ENCODE results near the gene CD7.

Gene CD7

GRCh38 chr17:82297714-82298537 lies 19.5 kb downstream of the CD7 start:
- DNase-seq (ENCODE audit: insufficient read length) (peak; percentile 89), FAIRE-seq (peak; percentile 88)
- TF ChIP-seq POLR2A (IDR thresholded peaks at IDR 0.05; ENCODE audit: low read depth, low read length) (peak; percentile 76; the same call in 1 of the 2 replicates), TAF1 (IDR thresholded peaks at IDR 0.05; ENCODE audit: borderline replicate concordance, low read depth, low read length) (no peak), POLR2AphosphoS5 (IDR thresholded peaks at IDR 0.05; ENCODE audit: low read depth, low read length) (peak; percentile 69)

DNA sequence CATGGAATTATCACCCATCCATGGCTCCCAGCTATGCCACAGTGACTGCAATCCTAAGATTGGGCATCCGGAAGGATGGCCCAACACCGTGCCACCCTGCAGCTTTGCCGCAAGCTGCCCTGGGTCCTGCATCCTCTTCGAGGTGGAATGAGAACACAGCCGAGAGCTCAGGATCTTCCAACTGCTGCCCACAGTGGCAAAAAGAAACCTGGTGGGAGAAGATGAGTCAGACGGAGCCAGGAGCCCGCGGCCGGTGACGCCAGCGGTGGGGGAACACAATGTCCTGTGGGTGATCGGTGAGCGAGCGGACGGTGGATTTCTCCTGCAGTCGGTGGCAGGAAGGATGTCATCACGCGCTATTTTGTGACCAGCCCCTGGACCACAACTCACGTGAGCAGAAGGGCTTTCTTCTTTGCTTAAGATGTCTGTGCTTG lies 20.1 kb downstream of the CD7 start:
- FAIRE-seq (peak; percentile 81), DNase-seq (ENCODE audit: insufficient read length) (no peak)
- no peak for TF ChIP-seq POLR2A (IDR thresholded peaks at IDR 0.05; ENCODE audit: low read depth, low read length)
- no peak for TF ChIP-seq TAF1 (IDR thresholded peaks at IDR 0.05; ENCODE audit: borderline replicate concordance, low read depth, low read length)
- TF ChIP-seq POLR2AphosphoS5 (IDR thresholded peaks at IDR 0.05; ENCODE audit: low read depth, low read length) = no peak

DNA sequence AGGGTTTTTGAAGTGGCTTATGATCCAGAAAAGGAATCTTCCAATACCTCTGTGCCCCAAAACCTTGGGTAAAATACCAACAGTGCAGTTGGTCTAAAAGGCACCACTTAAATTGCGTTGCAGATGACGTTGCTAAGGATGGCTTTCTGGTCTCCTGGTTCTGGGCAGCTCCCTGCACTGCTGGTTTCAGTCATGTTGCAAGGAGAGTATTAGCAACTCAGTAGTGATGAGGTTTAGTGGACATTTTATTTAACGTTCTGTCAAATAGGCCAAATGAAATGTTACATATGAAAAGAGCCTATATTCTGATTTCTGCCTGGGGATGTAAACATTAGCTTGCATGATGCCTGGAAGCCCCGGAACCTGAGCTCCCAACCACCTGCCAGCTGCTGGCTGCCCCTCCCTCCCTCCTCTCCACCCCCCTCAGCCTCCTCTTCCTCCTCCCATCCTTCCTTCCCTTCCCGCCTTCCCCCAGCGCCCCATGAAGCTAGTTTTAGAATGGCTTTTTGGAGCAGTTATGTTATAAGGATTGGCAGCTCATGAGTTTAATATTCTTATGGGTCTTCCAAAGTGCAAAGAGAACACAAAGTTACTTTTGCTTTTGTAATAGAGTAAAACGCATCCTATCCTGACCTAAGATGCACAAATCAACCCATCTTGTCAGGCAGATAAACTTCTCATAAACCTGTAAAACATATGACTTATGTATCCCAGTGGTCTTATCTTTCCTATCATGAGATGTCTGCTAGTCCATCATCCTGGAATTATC lies 20.7 kb downstream of the CD7 start:
- FAIRE-seq = no peak
- TF ChIP-seq POLR2AphosphoS5 (IDR thresholded peaks at IDR 0.05; ENCODE audit: low read depth, low read length) = no peak
- no peak for DNase-seq (ENCODE audit: insufficient read length)

DNA sequence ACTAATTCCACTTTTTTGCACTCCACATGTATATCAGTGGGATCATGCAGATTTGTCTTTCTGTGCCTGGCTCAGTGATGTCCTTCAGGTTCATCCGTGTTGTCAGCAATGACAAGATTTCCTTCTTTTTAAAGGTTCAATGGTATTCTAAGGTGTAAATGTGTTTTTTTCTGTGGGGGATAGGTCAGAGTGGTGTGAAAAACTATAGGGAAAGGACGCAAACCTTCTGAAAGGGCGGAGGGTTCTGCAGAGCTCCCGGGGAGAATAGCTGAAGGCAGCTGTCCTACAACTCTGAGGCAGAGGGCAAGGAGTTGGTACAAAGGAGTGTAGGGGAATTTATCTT lies 22.0 kb downstream of the CD7 start:
- DNase-seq (ENCODE audit: insufficient read length) (no peak), FAIRE-seq (no peak)
- TF ChIP-seq POLR2A (IDR thresholded peaks at IDR 0.05; ENCODE audit: low read depth, low read length) = no peak
- TF ChIP-seq TAF1 (IDR thresholded peaks at IDR 0.05; ENCODE audit: borderline replicate concordance, low read depth, low read length) = no peak

DNA sequence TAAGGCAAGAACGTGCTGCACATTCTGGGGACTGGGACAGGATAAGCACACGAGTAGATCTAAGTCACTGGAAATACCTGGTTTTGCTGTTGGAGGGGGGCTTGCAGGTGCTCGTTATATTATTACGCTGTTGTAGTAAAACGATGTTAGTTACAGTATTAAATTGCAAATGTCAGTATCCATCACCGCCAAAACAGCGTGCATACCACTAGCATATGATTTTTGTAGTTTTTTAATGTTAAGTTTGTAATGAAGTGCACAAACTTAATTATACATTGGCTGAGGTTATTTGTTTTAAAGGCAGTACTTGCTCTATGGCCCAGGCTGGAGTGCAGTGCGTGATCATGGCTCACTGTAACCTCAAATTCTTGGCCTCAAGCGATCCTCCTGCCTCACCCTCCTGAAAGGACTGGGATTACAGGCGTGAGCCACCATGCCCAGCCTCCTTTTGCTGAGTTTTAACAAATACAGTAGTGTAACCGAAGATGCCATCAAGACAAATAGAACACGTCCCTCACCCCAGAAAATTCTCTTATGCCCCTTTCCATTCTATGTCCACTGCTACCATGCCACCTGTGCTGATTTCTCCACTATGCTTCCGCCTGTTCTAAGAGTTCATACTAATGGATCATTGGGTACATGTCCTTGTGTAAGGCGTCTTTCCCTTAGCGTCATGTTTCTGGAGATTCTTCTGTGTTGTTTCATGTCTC lies 23.2 kb downstream of the CD7 start:
- DNase-seq (ENCODE audit: insufficient read length) = no peak
- TF ChIP-seq POLR2AphosphoS5 (IDR thresholded peaks at IDR 0.05; ENCODE audit: low read depth, low read length) (no peak), TAF1 (IDR thresholded peaks at IDR 0.05; ENCODE audit: borderline replicate concordance, low read depth, low read length) (no peak), POLR2A (IDR thresholded peaks at IDR 0.05; ENCODE audit: low read depth, low read length) (no peak)
- FAIRE-seq = no peak

DNA sequence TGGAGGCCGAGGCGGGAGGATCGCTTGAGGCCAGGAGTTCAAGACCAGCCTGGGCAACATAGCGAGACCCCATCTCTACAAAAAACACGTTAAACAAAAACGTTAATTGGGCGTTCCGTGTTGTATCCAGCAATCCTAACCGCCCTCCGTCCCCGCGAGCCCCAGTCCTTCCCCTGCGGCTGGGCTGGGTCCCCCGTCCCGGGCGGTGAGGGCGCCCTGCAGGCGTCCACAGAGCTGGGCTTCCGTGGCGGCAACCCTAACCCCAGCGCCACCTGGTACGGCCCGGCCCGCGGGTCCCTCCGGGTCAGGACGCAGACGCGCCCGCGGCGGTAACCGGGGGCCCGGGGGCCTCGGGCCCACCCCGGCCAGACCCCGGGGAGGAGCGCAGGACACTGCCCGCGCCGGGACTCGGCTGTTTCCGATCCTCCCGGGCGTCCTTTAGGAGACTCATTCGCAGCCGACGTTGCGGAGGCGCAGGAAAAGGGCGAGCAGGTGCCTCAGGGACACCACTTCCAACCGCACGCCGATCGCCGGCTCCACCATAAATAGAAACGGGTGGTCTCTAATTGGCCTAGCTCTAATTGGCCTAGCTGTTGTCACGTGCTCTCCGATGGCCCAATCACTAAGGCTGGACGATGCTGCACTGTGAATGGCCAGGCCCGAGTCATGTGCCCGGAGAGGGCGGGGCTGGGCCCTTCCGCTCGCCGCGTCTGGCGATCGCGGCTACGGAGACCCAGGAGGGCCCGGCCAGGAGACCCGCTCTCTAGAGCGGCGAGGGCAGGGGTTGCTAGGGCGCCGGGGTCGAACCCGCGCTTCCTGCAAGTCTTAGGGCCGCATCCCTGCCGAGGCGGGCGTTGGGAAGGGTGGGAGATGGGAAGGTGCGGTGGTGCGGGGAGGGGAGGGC lies 24.9 kb downstream of the CD7 start:
- TF ChIP-seq TAF1 (IDR thresholded peaks at IDR 0.05; ENCODE audit: borderline replicate concordance, low read depth, low read length) (peak; percentile 24; the same call in 1 of the 2 replicates), POLR2A (IDR thresholded peaks at IDR 0.05; ENCODE audit: low read depth, low read length) (peak; percentile 92), POLR2AphosphoS5 (IDR thresholded peaks at IDR 0.05; ENCODE audit: low read depth, low read length) (peak; percentile 83)
- DNase-seq (ENCODE audit: insufficient read length) = peak; percentile 99
- FAIRE-seq = peak; percentile 95

GRCh38 chr17:82291582-82292250 lies 25.7 kb downstream of the CD7 start:
- TF ChIP-seq POLR2AphosphoS5 (IDR thresholded peaks at IDR 0.05; ENCODE audit: low read depth, low read length) (no peak), POLR2A (IDR thresholded peaks at IDR 0.05; ENCODE audit: low read depth, low read length) (no peak), TAF1 (IDR thresholded peaks at IDR 0.05; ENCODE audit: borderline replicate concordance, low read depth, low read length) (no peak)
- FAIRE-seq = no peak
- DNase-seq (ENCODE audit: insufficient read length) = no peak

DNA sequence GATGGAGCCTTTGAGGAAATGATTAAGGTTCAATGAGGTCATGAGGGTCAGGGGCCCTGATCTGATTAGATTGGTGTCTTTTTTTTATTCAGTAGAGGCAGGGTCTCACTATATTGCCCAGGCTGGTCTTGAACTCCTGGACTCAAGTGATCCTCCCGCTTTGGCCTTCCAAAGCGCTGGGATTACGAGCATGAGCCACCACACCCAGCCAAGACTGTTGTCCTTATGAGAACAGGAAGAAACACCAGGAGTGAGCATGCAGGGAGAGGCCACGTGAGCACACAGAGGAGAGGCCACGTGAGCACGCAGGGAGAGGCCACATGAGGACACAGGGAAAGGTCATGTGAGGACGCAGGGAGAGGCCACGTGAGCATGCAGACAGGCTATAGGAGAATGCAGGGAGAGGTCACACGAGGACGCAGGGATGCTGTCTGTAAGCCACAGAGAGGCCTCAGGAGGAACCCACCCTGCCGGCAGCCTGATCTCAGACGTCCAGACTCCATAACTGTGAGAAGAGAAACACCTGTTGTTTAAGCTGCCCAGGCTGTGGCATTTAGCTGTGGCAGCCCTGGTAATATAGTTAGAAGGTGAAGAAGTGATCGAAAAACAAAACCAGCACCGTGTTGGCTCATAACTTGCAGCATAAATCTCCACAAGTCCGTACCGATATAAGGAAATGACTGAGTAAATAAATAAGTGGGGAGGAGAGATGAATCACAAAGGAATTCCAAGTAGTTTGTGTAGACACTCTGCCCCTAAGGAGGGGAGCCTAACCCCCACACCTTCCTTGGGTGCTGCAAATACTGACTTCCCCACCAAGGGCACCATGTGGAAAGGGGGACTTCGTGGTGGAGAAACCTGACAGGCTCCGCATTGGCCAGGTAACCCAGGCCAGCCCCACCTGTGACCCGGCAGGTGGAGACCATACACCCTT lies 29.3 kb downstream of the CD7 start:
- FAIRE-seq = no peak
- TF ChIP-seq TAF1 (IDR thresholded peaks at IDR 0.05; ENCODE audit: borderline replicate concordance, low read depth, low read length) = no peak
- TF ChIP-seq POLR2AphosphoS5 (IDR thresholded peaks at IDR 0.05; ENCODE audit: low read depth, low read length) = no peak
- no peak for TF ChIP-seq POLR2A (IDR thresholded peaks at IDR 0.05; ENCODE audit: low read depth, low read length)
- DNase-seq (ENCODE audit: insufficient read length) = no peak

DNA sequence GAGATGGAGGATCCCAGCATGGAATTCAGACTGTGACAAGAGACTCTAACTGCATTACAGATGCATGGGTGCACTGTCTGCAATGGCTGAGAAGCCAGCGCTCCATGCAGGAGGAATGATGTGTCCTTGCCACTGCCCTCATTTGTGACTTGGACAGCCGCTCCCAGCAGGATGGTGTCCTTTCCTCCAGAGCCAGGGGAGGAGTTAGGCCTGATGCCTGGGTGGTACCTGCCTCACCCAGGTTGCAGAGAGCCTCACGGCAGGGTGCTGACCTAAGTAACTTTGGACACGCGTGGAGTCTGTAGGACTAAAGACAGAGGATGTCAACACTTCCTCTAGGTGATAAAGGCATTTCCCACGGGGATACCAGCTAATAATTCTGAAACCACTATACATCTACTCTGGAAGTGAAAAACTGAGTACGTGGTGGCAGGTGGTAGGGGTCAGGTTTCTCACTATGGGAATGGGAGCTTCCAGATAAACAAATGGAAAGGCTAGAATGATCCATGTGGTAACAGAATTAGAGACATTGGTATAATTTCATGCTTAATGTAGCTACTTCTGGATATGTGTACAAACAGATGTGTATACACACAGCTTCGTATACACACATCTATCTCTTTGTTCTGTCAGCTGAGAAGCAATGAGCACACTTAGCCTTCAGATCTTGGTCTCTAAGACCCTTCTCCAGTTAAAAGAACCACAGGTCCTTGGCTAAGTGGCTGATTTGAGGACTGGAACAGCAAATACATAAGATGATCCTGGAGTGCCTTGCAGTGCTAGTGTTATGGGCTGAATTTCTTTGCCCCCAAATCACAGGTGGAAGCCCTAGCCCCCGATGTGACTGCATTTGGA lies 30.2 kb downstream of the CD7 start:
- DNase-seq (ENCODE audit: insufficient read length) (no peak), FAIRE-seq (no peak)
- no peak for TF ChIP-seq POLR2A (IDR thresholded peaks at IDR 0.05; ENCODE audit: low read depth, low read length)
- no peak for TF ChIP-seq TAF1 (IDR thresholded peaks at IDR 0.05; ENCODE audit: borderline replicate concordance, low read depth, low read length)
- no peak for TF ChIP-seq POLR2AphosphoS5 (IDR thresholded peaks at IDR 0.05; ENCODE audit: low read depth, low read length)

Measured in GM12892 (cell line).